ENCODE results near the gene TXNDC16.

The TXNDC16 gene

DNA sequence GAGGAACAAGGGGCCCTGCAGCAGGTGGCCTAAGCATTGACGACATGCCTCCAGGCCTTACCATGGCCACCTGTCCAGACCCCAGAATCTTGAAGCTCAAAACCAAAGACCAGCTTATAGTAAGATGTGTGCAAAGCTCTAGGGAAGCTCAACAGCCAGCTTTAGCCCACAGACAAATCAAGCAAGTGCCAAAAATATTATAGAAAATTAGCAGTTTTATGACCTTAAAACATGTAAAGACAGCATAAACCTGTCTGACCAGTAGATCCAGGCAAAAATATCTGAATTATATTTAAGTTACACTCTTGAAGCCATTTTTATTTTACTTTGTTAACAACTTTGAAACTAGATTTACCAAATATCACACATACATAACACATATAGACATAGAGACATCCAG is 90.6 kb downstream of the TXNDC16 start:
- Histone ChIP-seq H3K4me3 (ENCODE audit: low read depth, low read length) (no peak overlapping the region), H3K36me3 (ENCODE audit: control insufficient read depth in 2 of 2, insufficient read depth in 1 of 2, low read length in 2 of 2) (peaks cover 15 to 26% of the 10 kb centered on the region in 2 experiments), H3K4me1 (ENCODE audit: control insufficient read depth, insufficient read depth, low read length) (0 out of 2 replicates have a peak, but pooled peaks cover 3% of the 10 kb centered on the region), H3K9me3 (ENCODE audit: control insufficient read depth, insufficient read depth, low read depth, low read length) (no peaks in the 10 kb centered on the region), H3K27ac (ENCODE audit: extremely low read depth, low read depth, low read length) (no peak overlapping the region)
- POLR2A ChIA-PET = no interaction called here
- TF ChIP-seq, protein P1, sequence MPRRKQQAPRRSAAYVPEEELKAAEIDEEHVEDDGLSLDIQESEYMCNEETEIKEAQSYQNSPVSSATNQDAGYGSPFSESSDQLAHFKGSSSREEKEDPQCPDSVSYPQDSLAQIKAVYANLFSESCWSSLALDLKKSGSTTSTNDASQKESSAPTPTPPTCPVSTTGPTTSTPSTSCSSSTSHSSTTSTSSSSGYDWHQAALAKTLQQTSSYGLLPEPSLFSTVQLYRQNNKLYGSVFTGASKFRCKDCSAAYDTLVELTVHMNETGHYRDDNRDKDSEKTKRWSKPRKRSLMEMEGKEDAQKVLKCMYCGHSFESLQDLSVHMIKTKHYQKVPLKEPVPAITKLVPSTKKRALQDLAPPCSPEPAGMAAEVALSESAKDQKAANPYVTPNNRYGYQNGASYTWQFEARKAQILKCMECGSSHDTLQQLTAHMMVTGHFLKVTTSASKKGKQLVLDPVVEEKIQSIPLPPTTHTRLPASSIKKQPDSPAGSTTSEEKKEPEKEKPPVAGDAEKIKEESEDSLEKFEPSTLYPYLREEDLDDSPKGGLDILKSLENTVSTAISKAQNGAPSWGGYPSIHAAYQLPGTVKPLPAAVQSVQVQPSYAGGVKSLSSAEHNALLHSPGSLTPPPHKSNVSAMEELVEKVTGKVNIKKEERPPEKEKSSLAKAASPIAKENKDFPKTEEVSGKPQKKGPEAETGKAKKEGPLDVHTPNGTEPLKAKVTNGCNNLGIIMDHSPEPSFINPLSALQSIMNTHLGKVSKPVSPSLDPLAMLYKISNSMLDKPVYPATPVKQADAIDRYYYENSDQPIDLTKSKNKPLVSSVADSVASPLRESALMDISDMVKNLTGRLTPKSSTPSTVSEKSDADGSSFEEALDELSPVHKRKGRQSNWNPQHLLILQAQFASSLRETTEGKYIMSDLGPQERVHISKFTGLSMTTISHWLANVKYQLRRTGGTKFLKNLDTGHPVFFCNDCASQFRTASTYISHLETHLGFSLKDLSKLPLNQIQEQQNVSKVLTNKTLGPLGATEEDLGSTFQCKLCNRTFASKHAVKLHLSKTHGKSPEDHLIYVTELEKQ (tag by site-specific recombination; IDR thresholded peaks at IDR 0.05; ENCODE audit: borderline replicate concordance) = no peak
- TF ChIP-seq TRIM28 (IDR thresholded peaks at IDR 0.05; ENCODE audit: borderline replicate concordance, low read length) = peak; percentile 81
- peak; percentile 76 for TF ChIP-seq SETDB1 (IDR thresholded peaks at IDR 0.05; ENCODE audit: insufficient read length, low read length)
- CTCF ChIA-PET = no interaction called here

DNA sequence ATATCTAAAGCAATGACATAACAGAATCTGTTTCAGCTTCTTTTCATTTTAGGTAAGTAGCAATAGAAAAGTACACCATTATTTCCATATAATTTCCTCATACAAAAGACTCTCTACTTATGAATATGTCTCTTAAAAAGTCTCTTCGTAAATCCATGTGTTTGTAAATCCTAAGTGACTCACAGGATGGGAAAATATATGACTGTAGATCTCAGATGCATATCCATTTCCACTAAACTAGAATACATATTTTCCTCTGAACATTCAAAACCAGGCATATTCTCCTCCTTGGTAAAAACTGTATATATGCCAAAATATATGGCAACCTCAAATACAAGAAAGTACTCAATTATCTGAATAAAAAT is 93.6 kb downstream of the TXNDC16 start:
- Histone ChIP-seq H3K27ac (ENCODE audit: extremely low read depth, low read depth, low read length) (no peak overlapping the region), H3K9me3 (ENCODE audit: control insufficient read depth, insufficient read depth, low read depth, low read length) (no peaks in the 10 kb centered on the region), H3K4me3 (ENCODE audit: low read depth, low read length) (no peak overlapping the region), H3K36me3 (ENCODE audit: control insufficient read depth in 2 of 2, insufficient read depth in 1 of 2, low read length in 2 of 2) (peaks cover 25 to 27% of the 10 kb centered on the region in 2 experiments), H3K4me1 (ENCODE audit: control insufficient read depth, insufficient read depth, low read length) (0 out of 2 replicates have a peak, but pooled peaks cover 3% of the 10 kb centered on the region)
- CTCF ChIA-PET = interaction anchor here (1.2 kb wide), 1 partner anchor 41 kb away, joined by 5 read pairs; no protein-coding TSS in a partner anchor
- TF ChIP-seq, protein P2, sequence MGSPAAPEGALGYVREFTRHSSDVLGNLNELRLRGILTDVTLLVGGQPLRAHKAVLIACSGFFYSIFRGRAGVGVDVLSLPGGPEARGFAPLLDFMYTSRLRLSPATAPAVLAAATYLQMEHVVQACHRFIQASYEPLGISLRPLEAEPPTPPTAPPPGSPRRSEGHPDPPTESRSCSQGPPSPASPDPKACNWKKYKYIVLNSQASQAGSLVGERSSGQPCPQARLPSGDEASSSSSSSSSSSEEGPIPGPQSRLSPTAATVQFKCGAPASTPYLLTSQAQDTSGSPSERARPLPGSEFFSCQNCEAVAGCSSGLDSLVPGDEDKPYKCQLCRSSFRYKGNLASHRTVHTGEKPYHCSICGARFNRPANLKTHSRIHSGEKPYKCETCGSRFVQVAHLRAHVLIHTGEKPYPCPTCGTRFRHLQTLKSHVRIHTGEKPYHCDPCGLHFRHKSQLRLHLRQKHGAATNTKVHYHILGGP (tag by site-specific recombination; IDR thresholded peaks at IDR 0.05) = no peak
- TF ChIP-seq ZNF350 (tag by site-specific recombination; IDR thresholded peaks at IDR 0.05) (no peak), PRDM1 (tag by site-specific recombination; IDR thresholded peaks at IDR 0.05) (no peak), ZNF629 (tag by site-specific recombination; IDR thresholded peaks at IDR 0.05) (no peak), ZNF473 (tag by site-specific recombination; IDR thresholded peaks at IDR 0.05) (no peak), ZSCAN30 (tag by site-specific recombination; IDR thresholded peaks at IDR 0.05) (no peak), ZNF341 (tag by site-specific recombination; IDR thresholded peaks at IDR 0.05; ENCODE audit: low read depth) (no peak), ZNF560 (tag by site-specific recombination; IDR thresholded peaks at IDR 0.05; ENCODE audit: borderline replicate concordance) (no peak), ZNF202 (tag by site-specific recombination; IDR thresholded peaks at IDR 0.05; ENCODE audit: borderline replicate concordance) (no peak), ZNF785 (tag by site-specific recombination; IDR thresholded peaks at IDR 0.05) (no peak), ZNF211 (tag by site-specific recombination; IDR thresholded peaks at IDR 0.05; ENCODE audit: low read depth) (no peak), HOXD13 (CRISPR knock-in tag; IDR thresholded peaks at IDR 0.05; ENCODE audit: borderline replicate concordance) (no peak), ZNF747 (tag by site-specific recombination; IDR thresholded peaks at IDR 0.05) (no peak), ZFP69B (tag by site-specific recombination; IDR thresholded peaks at IDR 0.05) (no peak), ZNF19 (tag by site-specific recombination; IDR thresholded peaks at IDR 0.05; ENCODE audit: low read depth) (no peak), ZNF501 (tag by site-specific recombination; IDR thresholded peaks at IDR 0.05) (no peak), ZNF626 (tag by site-specific recombination; IDR thresholded peaks at IDR 0.05) (no peak), BCL11B (tag by site-specific recombination; IDR thresholded peaks at IDR 0.05; ENCODE audit: low read depth) (no peak)
- TF ChIP-seq, protein P1 (tag by site-specific recombination; IDR thresholded peaks at IDR 0.05; ENCODE audit: borderline replicate concordance) = no peak
- TF ChIP-seq, protein P3, sequence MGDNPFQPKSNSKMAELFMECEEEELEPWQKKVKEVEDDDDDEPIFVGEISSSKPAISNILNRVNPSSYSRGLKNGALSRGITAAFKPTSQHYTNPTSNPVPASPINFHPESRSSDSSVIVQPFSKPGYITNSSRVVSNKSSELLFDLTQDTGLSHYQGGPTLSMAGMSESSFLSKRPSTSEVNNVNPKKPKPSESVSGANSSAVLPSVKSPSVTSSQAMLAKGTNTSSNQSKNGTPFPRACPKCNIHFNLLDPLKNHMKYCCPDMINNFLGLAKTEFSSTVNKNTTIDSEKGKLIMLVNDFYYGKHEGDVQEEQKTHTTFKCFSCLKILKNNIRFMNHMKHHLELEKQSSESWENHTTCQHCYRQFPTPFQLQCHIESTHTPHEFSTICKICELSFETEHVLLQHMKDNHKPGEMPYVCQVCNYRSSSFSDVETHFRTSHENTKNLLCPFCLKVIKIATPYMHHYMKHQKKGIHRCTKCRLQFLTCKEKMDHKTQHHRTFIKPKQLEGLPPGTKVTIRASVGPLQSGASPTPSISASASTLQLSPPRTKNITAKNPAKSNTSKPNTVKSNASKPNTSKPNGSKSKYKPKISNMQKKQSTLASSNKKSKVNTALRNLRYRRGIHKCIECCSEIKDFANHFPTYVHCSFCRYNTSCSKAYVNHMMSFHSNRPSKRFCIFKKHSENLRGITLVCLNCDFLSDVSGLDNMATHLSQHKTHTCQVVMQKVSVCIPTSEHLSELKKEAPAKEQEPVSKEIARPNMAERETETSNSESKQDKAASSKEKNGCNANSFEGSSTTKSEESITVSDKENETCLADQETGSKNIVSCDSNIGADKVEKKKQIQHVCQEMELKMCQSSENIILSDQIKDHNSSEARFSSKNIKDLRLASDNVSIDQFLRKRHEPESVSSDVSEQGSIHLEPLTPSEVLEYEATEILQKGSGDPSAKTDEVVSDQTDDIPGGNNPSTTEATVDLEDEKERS (tag by site-specific recombination; IDR thresholded peaks at IDR 0.05) = no peak
- POLR2A ChIA-PET = no interaction called here

Data from HEK293 (cell line).